Measurements from ENCODE around the gene FRRS1L.

The FRRS1L gene

DNA sequence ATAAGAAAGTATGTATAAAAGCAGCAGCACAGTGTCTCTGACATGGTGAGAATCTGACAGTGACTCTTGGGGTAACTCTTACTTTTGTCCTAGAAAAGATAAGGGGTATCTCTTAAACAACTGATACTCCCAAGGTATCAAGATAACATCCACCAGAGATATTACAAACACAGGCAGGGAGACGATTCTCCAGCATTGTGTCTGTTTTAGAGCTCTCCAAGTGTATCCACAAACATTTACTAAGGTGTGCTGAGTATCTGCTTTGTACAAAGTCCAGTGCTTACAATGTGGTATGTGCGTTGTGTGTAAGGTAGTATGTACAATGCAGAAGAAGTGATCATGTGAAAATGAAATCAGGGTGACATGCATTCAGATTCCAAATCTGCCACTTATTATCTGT is 42.9 kb downstream of the FRRS1L start:
- Histone ChIP-seq H3K9me3 (replicated peaks; ENCODE audit: low read length) (no peaks in the 10 kb centered on the region), H3K4me3 (ENCODE audit: low read length) (no peak overlapping the region), H3K4me1 (ENCODE audit: control insufficient read depth, insufficient read depth, low read length) (peaks cover 5% of the 10 kb centered on the region), H3K9ac (ENCODE audit: low read depth, low read length) (no peak overlapping the region), H3K27me3 (ENCODE audit: control insufficient read depth, insufficient read depth, low read length) (no peaks in the 10 kb centered on the region), H3K36me3 (ENCODE audit: insufficient read depth, low read length) (no peaks in the 10 kb centered on the region), H3K4me2 (ENCODE audit: low read length) (no peak overlapping the region)

DNA sequence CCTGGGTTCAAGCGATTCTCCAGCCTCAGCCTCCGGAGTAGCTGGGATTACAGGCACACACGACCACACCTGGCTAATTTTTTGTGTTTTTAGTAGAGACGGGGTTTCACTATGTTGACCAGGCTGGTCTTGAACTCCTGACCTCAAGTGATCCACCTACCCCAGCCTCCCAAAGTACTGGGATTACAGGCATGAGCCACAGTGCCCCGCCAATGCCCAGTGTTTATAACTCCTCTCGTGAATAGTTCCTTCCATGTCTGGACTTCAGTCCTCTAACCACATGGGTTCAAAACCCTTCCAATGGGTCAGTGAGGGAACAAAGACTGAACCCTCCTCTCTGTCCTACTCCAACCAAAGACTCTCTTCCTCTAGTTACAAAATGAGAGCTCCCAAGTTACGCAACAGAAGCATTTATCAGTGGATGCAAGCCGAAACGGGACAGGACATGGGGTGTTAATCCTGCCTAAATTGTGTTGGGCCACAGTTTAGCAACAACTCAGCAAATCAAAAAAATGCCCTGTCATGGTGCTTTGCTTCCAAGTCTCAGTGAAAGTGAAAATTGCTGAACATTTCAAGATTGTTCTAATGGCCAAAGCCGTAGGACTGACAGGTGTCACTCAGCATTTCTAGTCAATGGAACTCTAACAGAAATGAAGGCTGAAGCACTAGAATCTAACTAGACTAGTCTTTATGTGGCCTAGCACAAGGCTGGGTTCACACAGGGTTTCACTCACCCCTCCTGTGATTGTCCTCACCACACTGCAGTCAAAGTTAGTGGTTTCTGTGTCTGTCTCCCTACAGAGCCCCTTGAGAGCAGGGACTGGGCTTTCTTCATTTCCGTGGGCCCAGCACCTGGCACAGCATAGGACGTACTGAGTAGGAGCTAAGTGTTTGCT is 44.1 kb downstream of the FRRS1L start:
- H3K36me3 ChIP-seq (ENCODE audit: insufficient read depth, low read length): no peaks in the 10 kb centered on the region
- H3K9me3 ChIP-seq (replicated peaks; ENCODE audit: low read length): no peaks in the 10 kb centered on the region
- H3K27me3 ChIP-seq (ENCODE audit: control insufficient read depth, insufficient read depth, low read length): no peaks in the 10 kb centered on the region
- H3K4me2 ChIP-seq (ENCODE audit: low read length): no peak overlapping the region
- no peak overlapping the region for H3K9ac ChIP-seq (ENCODE audit: low read depth, low read length)
- H3K4me1 ChIP-seq (ENCODE audit: control insufficient read depth, insufficient read depth, low read length): peaks cover 11% of the 10 kb centered on the region
- H3K4me3 ChIP-seq (ENCODE audit: low read length): no peak overlapping the region

GRCh38 chr9:109121232-109121796 is 45.7 kb downstream of the FRRS1L start:
- H3K9ac ChIP-seq (ENCODE audit: low read depth, low read length): no peak overlapping the region
- H3K4me1 ChIP-seq (ENCODE audit: control insufficient read depth, insufficient read depth, low read length): peaks cover 21% of the 10 kb centered on the region
- H3K27me3 ChIP-seq (ENCODE audit: control insufficient read depth, insufficient read depth, low read length): no peaks in the 10 kb centered on the region
- no peak overlapping the region for H3K4me2 ChIP-seq (ENCODE audit: low read length)
- H3K36me3 ChIP-seq (ENCODE audit: insufficient read depth, low read length): no peaks in the 10 kb centered on the region
- H3K4me3 ChIP-seq (ENCODE audit: low read length): no peak overlapping the region
- H3K9me3 ChIP-seq (replicated peaks; ENCODE audit: low read length): no peaks in the 10 kb centered on the region

DNA sequence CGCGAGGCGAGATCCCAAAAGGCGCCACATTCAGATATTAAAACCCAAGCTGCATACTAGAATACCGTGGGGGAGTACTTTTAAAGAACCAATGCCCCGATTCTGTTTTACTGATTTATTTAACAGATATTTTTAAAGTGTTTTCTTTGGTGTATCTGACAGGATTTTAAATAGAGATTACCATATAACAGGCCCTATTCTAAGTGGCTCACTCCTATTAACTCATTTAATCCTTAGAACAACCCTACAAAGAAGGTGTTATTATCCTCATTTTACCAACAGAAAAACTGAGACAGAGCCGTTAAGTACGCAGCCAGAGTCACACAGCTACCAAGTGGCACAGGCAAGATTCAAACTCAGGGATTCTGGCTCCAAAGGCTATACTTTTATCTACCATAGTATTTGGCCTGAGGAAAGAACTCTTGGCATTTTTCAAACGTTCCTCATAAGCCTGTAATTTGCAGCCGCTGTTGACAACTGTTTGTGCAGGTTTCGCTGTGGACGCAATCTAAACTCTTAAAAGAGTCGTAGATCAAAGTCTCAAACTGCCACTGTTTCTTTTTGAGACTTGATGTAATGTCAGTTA is 46.8 kb downstream of the FRRS1L start:
- Histone ChIP-seq H3K36me3 (ENCODE audit: insufficient read depth, low read length) (no peaks in the 10 kb centered on the region), H3K9ac (ENCODE audit: low read depth, low read length) (peak overlapping the region; percentile 48), H3K4me1 (ENCODE audit: control insufficient read depth, insufficient read depth, low read length) (peaks cover 27% of the 10 kb centered on the region)

GRCh38 chr9:109119439-109120203 is 47.4 kb downstream of the FRRS1L start, which contains the start of gene TMEM245:
TSS of gene TMEM245 (minus strand) at chr9:109119947. CDS start at chr9:109119913, 34 bp downstream.
- Histone ChIP-seq H3K27me3 (ENCODE audit: control insufficient read depth, insufficient read depth, low read length) (no peaks in the 10 kb centered on the region), H3K4me2 (ENCODE audit: low read length) (peak within 1 kb of the TSS; percentile 99), H3K9me3 (replicated peaks; ENCODE audit: low read length) (no peaks in the 10 kb centered on the region), H3K4me3 (ENCODE audit: low read length) (peak within 1 kb of the TSS; percentile 99), H3K4me1 (ENCODE audit: control insufficient read depth, insufficient read depth, low read length) (peaks cover 34% of the 10 kb centered on the region), H3K36me3 (ENCODE audit: insufficient read depth, low read length) (no peaks in the 10 kb centered on the region), H3K9ac (ENCODE audit: low read depth, low read length) (peak within 1 kb of the TSS; percentile 95)

More for the DNA sequence above, 46.8 kb downstream of the FRRS1L start:
- Histone ChIP-seq H3K4me2 (ENCODE audit: low read length) (peak overlapping the region; percentile 64), H3K9me3 (replicated peaks; ENCODE audit: low read length) (no peaks in the 10 kb centered on the region), H3K4me3 (ENCODE audit: low read length) (peak overlapping the region; percentile 43), H3K27me3 (ENCODE audit: control insufficient read depth, insufficient read depth, low read length) (no peaks in the 10 kb centered on the region)

GRCh38 chr9:109118808-109119438 is 48.1 kb downstream of the FRRS1L start:
- peak overlapping the region; percentile 99 for H3K4me2 ChIP-seq (ENCODE audit: low read length)
- H3K4me3 ChIP-seq (ENCODE audit: low read length): peak overlapping the region; percentile 99
- H3K27me3 ChIP-seq (ENCODE audit: control insufficient read depth, insufficient read depth, low read length): no peaks in the 10 kb centered on the region
- peaks cover 41% of the 10 kb centered on the region for H3K4me1 ChIP-seq (ENCODE audit: control insufficient read depth, insufficient read depth, low read length)
- H3K36me3 ChIP-seq (ENCODE audit: insufficient read depth, low read length): no peaks in the 10 kb centered on the region
- H3K9me3 ChIP-seq (replicated peaks; ENCODE audit: low read length): no peaks in the 10 kb centered on the region
- H3K9ac ChIP-seq (ENCODE audit: low read depth, low read length): peak overlapping the region; percentile 95

DNA sequence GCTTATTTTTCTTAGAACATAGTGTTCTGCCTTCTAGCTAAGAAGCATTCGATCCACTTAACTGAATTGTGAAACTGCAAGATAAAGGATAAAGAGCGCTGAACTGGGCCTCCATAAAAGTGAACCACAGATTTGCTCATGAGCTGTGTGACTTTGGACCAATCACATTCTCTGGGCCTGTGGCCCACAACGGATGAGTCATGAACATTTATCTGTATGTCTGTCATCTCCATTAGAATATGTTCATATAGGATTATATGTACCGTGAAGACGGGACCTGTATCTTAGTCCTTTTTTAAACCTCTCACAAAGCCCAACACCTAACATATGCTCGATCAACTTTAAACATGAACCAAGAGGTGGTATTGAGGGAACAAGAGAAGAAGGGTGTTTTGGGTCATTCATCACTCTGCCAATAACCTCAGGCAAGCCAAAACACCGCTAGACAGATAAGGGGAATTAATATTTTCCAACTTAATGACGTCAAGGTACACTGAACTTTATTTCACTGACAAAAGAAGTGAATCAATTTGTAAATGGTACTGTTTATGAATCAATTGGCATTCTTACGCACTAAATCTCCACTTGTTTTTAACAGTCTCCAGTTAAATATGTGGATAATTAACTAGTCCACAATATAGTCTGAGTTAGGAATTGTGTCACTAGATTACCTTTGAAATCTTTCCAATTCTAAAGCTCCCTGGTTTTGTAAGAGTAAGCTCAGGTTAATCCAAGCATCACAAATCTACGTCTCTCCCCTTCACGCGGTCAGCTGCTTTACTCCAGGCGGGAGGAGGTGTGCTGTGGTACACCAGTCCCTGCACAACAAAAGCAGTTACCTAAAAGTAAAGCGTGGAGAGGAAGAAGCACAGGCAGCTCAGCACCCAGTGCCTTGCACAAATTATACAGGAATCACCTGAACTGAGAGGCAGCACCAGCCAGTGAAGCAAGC is 48.9 kb downstream of the FRRS1L start:
- H3K9ac ChIP-seq (ENCODE audit: low read depth, low read length): peak overlapping the region; percentile 95
- no peaks in the 10 kb centered on the region for H3K36me3 ChIP-seq (ENCODE audit: insufficient read depth, low read length)
- H3K4me2 ChIP-seq (ENCODE audit: low read length): peak overlapping the region; percentile 99
- no peaks in the 10 kb centered on the region for H3K9me3 ChIP-seq (replicated peaks; ENCODE audit: low read length)
- peaks cover 49% of the 10 kb centered on the region for H3K4me1 ChIP-seq (ENCODE audit: control insufficient read depth, insufficient read depth, low read length)
- H3K27me3 ChIP-seq (ENCODE audit: control insufficient read depth, insufficient read depth, low read length): no peaks in the 10 kb centered on the region
- H3K4me3 ChIP-seq (ENCODE audit: low read length): peak overlapping the region; percentile 99

- peaks cover 59% of the 10 kb centered on the region for H3K4me1 ChIP-seq (ENCODE audit: control insufficient read depth, insufficient read depth, low read length)
- H3K27me3 ChIP-seq (ENCODE audit: control insufficient read depth, insufficient read depth, low read length): no peaks in the 10 kb centered on the region
- no peaks in the 10 kb centered on the region for H3K9me3 ChIP-seq (replicated peaks; ENCODE audit: low read length)
- H3K4me3 ChIP-seq (ENCODE audit: low read length): no peak overlapping the region
- no peak overlapping the region for H3K4me2 ChIP-seq (ENCODE audit: low read length)
- no peaks in the 10 kb centered on the region for H3K36me3 ChIP-seq (ENCODE audit: insufficient read depth, low read length)
- H3K9ac ChIP-seq (ENCODE audit: low read depth, low read length): no peak overlapping the region
Measured at GRCh38 chr9:109115931-109116526, 51.0 kb downstream of the FRRS1L start.

GRCh38 chr9:109114670-109115069 is 52.4 kb downstream of the FRRS1L start:
- peaks cover 65% of the 10 kb centered on the region for H3K4me1 ChIP-seq (ENCODE audit: control insufficient read depth, insufficient read depth, low read length)
- no peak overlapping the region for H3K4me3 ChIP-seq (ENCODE audit: low read length)
- H3K9ac ChIP-seq (ENCODE audit: low read depth, low read length): no peak overlapping the region

More at GRCh38 chr9:109114670-109115069, 52.4 kb downstream of the FRRS1L start:
- no peaks in the 10 kb centered on the region for H3K27me3 ChIP-seq (ENCODE audit: control insufficient read depth, insufficient read depth, low read length)
- H3K4me2 ChIP-seq (ENCODE audit: low read length): peak overlapping the region; percentile 42
- no peaks in the 10 kb centered on the region for H3K36me3 ChIP-seq (ENCODE audit: insufficient read depth, low read length)
- H3K9me3 ChIP-seq (replicated peaks; ENCODE audit: low read length): no peaks in the 10 kb centered on the region

Measured in skeletal muscle satellite cell (primary cell).